GM18861 (cell line): ENCODE measurements around the gene REN.

Source experiments
- ATAC-seq: cut with Tn5 transposase; IDR thresholded peaks from one replicate; pipeline ENCODE4 v1.9.1; 2021; ENCODE audit not compliant: unreplicated experiment

The REN gene

GRCh38 chr1:204191456-204191855 lies 25.3 kb upstream of the REN start:
- no peak for ATAC-seq

GRCh38 chr1:204190212-204191211 lies 24.4 kb upstream of the REN start:
- no peak for ATAC-seq

- ATAC-seq: no peak
These were observed 23.0 kb upstream of the REN start for GRCh38 chr1:204188959-204189639.

- no peak for ATAC-seq
These were observed 20.5 kb upstream of the REN start for GRCh38 chr1:204186597-204186996.

- ATAC-seq: no peak
These were observed 15.0 kb upstream of the REN start for GRCh38 chr1:204181116-204181515.

GRCh38 chr1:204180133-204180532 lies 14.0 kb upstream of the REN start:
- ATAC-seq: no peak

- ATAC-seq: no peak
These were observed 12.5 kb upstream of the REN start for GRCh38 chr1:204178487-204179281.

GRCh38 chr1:204177133-204177532 lies 11.0 kb upstream of the REN start:
- no peak for ATAC-seq

- ATAC-seq: no peak
These were observed 9.9 kb upstream of the REN start for GRCh38 chr1:204176049-204176448.

DNA sequence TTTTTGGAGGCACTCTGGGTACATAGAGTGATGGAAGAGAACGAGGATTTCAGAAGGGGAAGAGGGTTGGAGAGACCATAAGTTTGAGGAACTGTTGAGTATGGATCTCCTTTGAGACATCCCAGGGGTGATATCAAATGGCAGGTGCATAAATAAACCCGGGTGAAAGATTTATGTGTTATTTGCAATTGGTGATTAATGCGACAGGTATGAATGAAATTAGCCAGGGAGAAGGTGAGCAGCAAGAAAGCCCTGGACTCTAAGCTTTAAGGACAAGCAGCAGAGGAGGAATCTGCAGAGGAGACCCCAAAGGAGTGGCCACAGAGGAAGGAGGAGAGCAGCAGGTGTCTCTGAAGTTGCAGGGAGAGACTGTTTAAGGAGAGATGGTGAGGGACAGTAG lies 8.8 kb upstream of the REN start:
- no peak for ATAC-seq

GRCh38 chr1:204172404-204173029 lies 6.4 kb upstream of the REN start:
- ATAC-seq: no peak

GRCh38 chr1:204171751-204172178 lies 5.6 kb upstream of the REN start:
- no peak for ATAC-seq

GRCh38 chr1:204170494-204171155 lies 4.5 kb upstream of the REN start:
- ATAC-seq: no peak

DNA sequence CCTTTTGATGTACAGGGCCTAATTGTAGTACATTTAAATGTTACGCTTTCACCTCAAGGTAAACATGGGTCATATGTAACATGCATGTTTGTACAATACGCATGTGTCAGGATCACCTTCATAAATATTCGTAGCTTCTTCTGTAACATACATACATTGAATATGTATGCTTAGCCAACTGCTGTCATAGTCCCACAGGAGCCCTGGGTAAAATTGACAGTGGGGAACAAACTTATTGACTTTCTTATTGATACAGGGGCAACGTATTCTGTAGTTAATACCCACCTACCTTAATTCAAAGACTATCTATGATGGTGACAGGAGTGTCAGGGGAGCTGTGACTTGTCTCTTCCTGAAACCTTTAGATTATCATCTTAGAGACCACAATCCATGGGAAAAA lies 3.7 kb upstream of the REN start:
- no peak for ATAC-seq

DNA sequence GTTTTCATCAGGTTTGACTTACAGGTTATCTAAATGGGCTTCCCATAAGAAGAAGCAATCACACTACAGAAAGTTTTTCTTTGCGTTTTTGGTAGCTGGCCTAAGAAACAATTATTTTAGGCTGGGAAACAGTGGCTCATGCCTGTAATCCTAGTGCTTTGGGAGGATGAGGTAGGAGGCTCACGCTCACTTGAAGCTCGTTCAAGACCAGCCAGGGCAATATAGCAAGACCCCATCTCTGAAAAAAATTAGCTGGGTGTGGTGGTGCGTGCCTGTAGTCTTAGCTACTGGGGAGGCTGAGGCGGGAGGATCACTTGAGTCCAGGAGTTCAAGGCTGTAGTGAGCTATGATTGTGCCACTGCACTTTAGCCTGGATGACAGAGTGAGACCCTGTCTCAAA lies 1.6 kb upstream of the REN start:
- ATAC-seq: no peak

DNA sequence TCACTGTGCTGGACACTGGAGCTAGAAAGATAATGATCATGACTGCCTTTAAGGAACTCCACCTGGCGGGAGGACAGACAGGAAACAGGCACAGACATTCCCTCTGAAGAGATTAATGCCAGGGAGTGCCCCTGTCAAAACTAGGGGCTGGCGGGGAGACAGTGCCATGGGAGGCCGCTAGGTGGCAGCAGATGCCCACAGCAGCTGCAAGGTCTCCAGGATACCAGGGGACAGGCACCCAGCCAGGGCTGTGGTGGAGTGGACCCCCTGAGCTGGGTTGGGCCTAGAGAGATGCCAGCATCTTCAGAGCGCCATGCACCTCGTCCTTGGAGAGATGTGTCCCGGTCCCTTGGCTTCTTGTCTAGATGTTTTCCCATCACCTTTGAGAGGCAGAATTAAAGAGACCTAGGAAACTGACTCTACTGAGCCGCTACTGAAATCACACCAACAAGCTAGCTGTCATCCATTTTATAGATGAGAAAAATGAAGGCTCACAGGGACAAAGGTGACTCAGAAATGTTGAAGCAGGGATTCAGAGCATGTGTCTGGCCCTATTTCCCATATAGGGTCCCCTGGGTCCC lies 3.6 kb downstream of the REN start:
- no peak for ATAC-seq

DNA sequence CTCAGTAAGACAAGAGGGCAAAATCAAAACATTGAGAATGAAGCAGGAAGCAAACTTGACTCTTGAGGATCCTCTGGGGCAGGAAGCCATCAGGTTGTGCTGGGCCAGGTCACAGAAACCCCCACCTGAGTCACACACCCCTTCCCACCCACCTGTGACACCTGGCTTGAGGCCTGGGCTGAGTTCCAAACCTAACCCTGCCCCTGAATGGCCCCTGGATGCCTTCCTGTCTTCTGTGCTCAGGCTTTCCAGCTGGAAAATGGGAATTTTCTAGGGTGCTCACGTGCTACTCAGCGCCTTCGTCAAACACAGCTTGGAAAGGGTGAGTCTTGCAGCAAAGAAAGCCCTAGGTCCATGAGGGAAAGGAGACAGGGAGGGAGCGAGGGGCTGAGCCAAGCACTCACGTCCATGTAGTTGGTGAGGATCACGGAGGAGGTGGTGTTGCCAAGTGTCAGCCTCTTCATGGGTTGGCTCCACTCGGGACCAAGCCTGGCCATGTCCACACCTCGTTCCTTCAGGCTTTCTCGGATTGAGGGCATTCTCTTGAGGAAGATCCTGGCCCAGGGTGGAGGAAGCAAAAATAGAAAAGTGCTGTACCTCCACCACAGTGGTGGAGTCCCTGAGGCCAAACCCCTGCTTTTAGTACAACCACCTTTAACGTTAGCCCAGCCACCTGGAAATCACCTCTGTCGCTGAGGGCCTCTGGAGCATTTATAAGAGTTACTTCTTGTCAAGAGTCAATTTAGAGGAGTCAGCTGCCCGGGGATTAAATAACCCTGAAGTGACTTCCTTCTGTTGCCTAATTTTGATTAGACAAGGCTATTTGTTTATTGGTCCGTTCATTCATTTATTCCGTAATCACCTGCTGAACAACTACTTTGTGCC lies 4.3 kb downstream of the REN start:
- no peak for ATAC-seq

DNA sequence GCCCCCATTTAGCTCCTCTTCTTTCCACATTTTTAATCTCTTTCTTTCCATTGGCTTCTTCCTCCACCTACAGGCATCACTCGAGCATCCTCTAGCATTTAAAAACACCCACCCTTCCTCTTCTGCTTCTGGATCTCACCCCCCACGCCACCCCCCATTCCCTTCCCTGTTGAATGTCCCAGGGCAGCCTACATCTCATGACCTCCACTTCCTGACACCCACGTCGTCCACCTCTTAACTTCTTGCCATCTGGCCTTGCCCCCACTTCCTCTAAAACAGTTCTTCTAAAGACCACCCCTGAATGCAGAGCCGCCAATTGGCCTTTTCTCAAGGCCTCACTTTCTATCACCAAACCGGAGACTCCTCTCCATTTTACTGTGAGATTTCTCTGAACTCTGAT lies 8.2 kb downstream of the REN start:
- ATAC-seq: no peak

- ATAC-seq: no peak
These were observed 10.3 kb downstream of the REN start for GRCh38 chr1:204155881-204156280.
